LNCAP (cell line): ENCODE data around the gene SYTL4.

Experiments used
- CTCF ChIP-seq: fragments of 450-650 bp; IDR thresholded peaks from 2 replicates; pipeline ENCODE4 v1.5.1; 2017; ENCODE audit warnings: mild to moderate bottlenecking

SYTL4 gene

GRCh38 chrX:100704581-100705203 lies 27.2 kb downstream of the SYTL4 start:
- TF ChIP-seq CTCF: no peak

GRCh38 chrX:100700809-100701208 lies 31.1 kb downstream of the SYTL4 start:
- no peak for TF ChIP-seq CTCF

GRCh38 chrX:100698551-100698950 lies 33.4 kb downstream of the SYTL4 start:
- no peak for TF ChIP-seq CTCF

GRCh38 chrX:100696699-100697351 lies 35.1 kb downstream of the SYTL4 start:
- no peak for TF ChIP-seq CTCF

- no peak for TF ChIP-seq CTCF
Measured at GRCh38 chrX:100695991-100696390, 35.9 kb downstream of the SYTL4 start.

GRCh38 chrX:100695302-100695701 lies 36.6 kb downstream of the SYTL4 start:
- TF ChIP-seq CTCF: no peak

GRCh38 chrX:100687546-100687945 lies 44.4 kb downstream of the SYTL4 start:
- no peak for TF ChIP-seq CTCF

- no peak for TF ChIP-seq CTCF
Measured at GRCh38 chrX:100687128-100687527, 44.8 kb downstream of the SYTL4 start.
